ENCODE results near the gene CCDC15.

Gene CCDC15

DNA sequence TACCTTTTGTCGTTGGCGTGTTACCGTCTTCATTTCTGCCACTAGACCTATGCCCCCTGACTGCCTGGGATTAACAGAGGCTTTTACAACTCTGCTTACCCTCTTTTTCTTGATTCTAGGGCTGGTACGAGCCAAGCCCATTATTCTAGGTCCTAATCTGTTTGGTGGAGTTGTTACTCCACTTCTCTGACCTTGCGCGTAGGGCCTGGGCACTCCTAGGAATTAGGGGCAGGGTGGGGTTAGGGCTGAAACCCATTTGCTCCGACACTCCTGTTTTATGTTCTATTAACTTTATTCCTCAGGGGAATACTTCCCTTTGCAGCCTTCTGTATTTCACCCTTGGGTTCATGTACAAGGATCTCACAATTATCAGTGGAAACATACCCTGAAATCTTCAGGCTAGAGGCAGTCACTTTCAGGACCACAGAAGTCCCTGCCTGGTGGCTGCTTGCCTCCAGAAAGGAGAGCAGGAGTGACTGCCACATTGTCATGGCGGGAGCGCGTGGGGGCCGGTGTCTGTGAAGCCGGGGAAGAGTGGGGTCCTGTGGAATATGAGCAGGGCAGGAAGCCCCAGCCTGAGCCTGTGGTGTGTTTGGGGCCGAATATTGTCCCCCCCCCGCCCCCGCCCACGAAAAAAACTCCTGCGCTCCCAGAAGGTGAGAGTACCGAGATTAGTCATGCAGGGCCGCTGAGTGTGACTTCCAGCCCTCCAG is 108.4 kb downstream of the CCDC15 start:
- TF ChIP-seq CTCF (conservative IDR thresholded peaks at IDR 0.05), result no peak
- peak overlapping the region; percentile 50; the same call in 1 of the 2 replicates for H3K27ac ChIP-seq

GRCh38 chr11:125062931-125063428 is 109.0 kb downstream of the CCDC15 start, which contains the start of gene SLC37A2:
SLC37A2 (plus strand) TSS chr11:125063305; CDS start chr11:125063368, 63 bp downstream.
- H3K27ac ChIP-seq, result peak within 1 kb of the TSS; percentile 50; the same call in 1 of the 2 replicates

GRCh38 chr11:125063429-125064043 is 109.5 kb downstream of the CCDC15 start:
- H3K27ac ChIP-seq, result peak overlapping the region; percentile 50; the same call in 1 of the 2 replicates

More at GRCh38 chr11:125062931-125063428, 109.0 kb downstream of the CCDC15 start, which contains the start of gene SLC37A2:
- TF ChIP-seq CTCF (conservative IDR thresholded peaks at IDR 0.05), result peak; percentile 48

GRCh38 chr11:125064070-125064469 is 110.1 kb downstream of the CCDC15 start:
- TF ChIP-seq CTCF (conservative IDR thresholded peaks at IDR 0.05), result no peak
- H3K27ac ChIP-seq, result no peak overlapping the region

More at GRCh38 chr11:125063429-125064043, 109.5 kb downstream of the CCDC15 start:
- no peak for TF ChIP-seq CTCF (conservative IDR thresholded peaks at IDR 0.05)

DNA sequence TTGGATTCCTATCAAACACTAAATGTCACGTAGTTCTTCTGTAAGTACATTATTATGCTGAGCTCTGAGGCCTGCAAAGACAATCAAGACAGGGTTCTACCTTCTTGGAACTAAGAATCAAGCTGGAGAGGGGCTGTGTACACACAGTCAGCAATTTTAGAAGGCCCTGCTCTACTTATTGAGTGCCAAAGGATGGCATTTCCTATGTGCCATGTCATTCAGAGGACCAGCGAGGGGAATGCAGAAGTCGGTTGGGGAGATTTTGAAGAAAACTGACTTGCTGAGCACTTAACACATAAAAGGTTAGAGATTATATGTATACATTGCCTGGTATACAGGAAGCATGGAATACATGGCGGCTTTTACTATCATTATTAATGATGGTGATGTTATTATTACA is 114.4 kb downstream of the CCDC15 start:
- no peak overlapping the region for H3K27ac ChIP-seq
- no peak for TF ChIP-seq CTCF (conservative IDR thresholded peaks at IDR 0.05)

DNA sequence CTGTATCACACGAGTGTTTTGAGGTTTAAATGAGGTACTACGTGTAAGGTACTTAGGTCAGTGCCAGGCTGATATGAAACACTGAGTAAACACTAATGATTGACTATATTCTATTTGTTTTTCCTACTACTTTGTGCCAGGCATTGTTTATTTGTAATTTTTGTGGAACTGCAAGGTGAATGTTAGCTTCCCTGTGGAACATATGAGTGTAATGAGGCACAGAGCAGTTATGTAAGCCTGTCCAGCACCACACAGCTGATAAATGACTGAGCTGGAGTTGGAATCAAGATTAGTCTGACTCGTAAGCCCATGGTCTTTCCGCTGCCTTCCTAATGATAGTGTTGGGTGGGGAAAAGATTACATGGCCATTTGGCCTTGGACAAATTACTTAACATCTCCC is 115.0 kb downstream of the CCDC15 start:
- TF ChIP-seq CTCF (conservative IDR thresholded peaks at IDR 0.05), result no peak

GRCh38 chr11:125069796-125070195 is 115.8 kb downstream of the CCDC15 start:
- H3K27ac ChIP-seq, result no peak overlapping the region
- no peak for TF ChIP-seq CTCF (conservative IDR thresholded peaks at IDR 0.05)

More for the DNA sequence above, 115.0 kb downstream of the CCDC15 start:
- no peak overlapping the region for H3K27ac ChIP-seq

Measured in VCaP (cell line).